ENCODE measurements around the gene KIAA0930. TPM values are rescaled to one million over a fixed set of nuclear protein-coding genes. Genes with fewer than 3 reads are reported as not detected.

KIAA0930 gene
- total and polyA plus RNA-seq, 2 donors (not counting 1 experiment from before 2014, with no cell fraction given), result 27.0 to 46.8 TPM

GRCh38 chr22:45159652-45160462 lies 80.8 kb downstream of the KIAA0930 start:
- Mint-ChIP-seq H3K9me3 (ENCODE audit: insufficient read depth) (no peaks in the 10 kb centered on the region), H3K4me1 (peaks cover 26% of the 10 kb centered on the region), H3K4me3 (no peak overlapping the region), H3K27me3 (no peaks in the 10 kb centered on the region), H3K27ac (no peak overlapping the region)
- WGBS (ENCODE audit: insufficient coverage), result 72% methylated on average over 2 of the region's 5 CpGs
- Histone ChIP-seq H3K4me1 (ENCODE audit: control insufficient read depth in 2 of 2, insufficient read depth in 2 of 2, low read length in 2 of 2) (peaks cover 8 to 12% of the 10 kb centered on the region in 2 donors), H3K9ac (ENCODE audit: low read length) (no peak overlapping the region), H3K27ac (ENCODE audit: low read length in 2 of 2) (no peak overlapping the region), H3K4me3 (ENCODE audit: control extremely low read depth in 1 of 5, extremely low read depth in 1 of 5, insufficient read depth in 1 of 5, low read depth in 2 of 5, low read length in 4 of 5) (no peak overlapping the region), H3K9me3 (ENCODE audit: control extremely low read depth in 1 of 3, control insufficient read depth in 2 of 3, insufficient read depth in 1 of 3, low read length in 2 of 3) (no peaks in the 10 kb centered on the region), H3K4me2 (replicated peaks; ENCODE audit: low read depth, low read length, poor library complexity, severe bottlenecking) (no peak overlapping the region), H3K27me3 (replicated peaks in 1 of 4; ENCODE audit: control extremely low read depth in 1 of 4, control insufficient read depth in 3 of 4, insufficient read depth in 4 of 4, low read length in 3 of 4) (no peaks in the 10 kb centered on the region), H2AFZ (ENCODE audit: insufficient read depth, low read depth, low read length, poor library complexity, severe bottlenecking) (no peak overlapping the region), H3K36me3 (replicated peaks in 1 of 2; ENCODE audit: control extremely low read depth in 1 of 2, control insufficient read depth in 1 of 2, extremely low read depth in 1 of 2, insufficient read depth in 2 of 2, low read length in 1 of 2) (peaks cover 3 to 15% of the 10 kb centered on the region in 2 experiments), H3K79me2 (ENCODE audit: control insufficient read depth, insufficient read depth, low read length) (peaks cover 34% of the 10 kb centered on the region), H4K20me1 (ENCODE audit: control insufficient read depth, insufficient read depth, low read length, poor library complexity, severe bottlenecking) (no peaks in the 10 kb centered on the region)
- ATAC-seq (ENCODE audit: low read depth), result no peak
- ChIA-PET POLR2A (no interaction called here), CTCF (no interaction called here)
- intact Hi-C loops (cut with micrococcal nuclease), result loop anchor here (5.0 kb wide), 1 partner anchor 107 kb away; no protein-coding TSS in a partner anchor
- DNase-seq, result no peak
- TF ChIP-seq CTCF (IDR thresholded peaks at IDR 0.05) (no peak), EZH2 (IDR thresholded peaks at IDR 0.05; ENCODE audit: borderline replicate concordance, insufficient read depth, low read depth, low read length, poor library complexity, severe bottlenecking) (no peak)

GRCh38 chr22:45157907-45158306 lies 82.8 kb downstream of the KIAA0930 start:
- H4K20me1 ChIP-seq (ENCODE audit: control insufficient read depth, insufficient read depth, low read length, poor library complexity, severe bottlenecking), result no peaks in the 10 kb centered on the region
- CTCF ChIA-PET, result no interaction called here

More at GRCh38 chr22:45157907-45158306, 82.8 kb downstream of the KIAA0930 start:
- TF ChIP-seq EZH2 (IDR thresholded peaks at IDR 0.05; ENCODE audit: borderline replicate concordance, insufficient read depth, low read depth, low read length, poor library complexity, severe bottlenecking) (no peak), CTCF (IDR thresholded peaks at IDR 0.05) (no peak)
- Histone ChIP-seq H2AFZ (ENCODE audit: insufficient read depth, low read depth, low read length, poor library complexity, severe bottlenecking) (no peak overlapping the region), H3K9me3 (ENCODE audit: control extremely low read depth in 1 of 3, control insufficient read depth in 2 of 3, insufficient read depth in 1 of 3, low read length in 2 of 3) (no peaks in the 10 kb centered on the region), H3K4me1 (ENCODE audit: control insufficient read depth in 2 of 2, insufficient read depth in 2 of 2, low read length in 2 of 2) (peaks cover 3 to 6% of the 10 kb centered on the region in 2 donors), H3K4me3 (ENCODE audit: control extremely low read depth in 1 of 5, extremely low read depth in 1 of 5, insufficient read depth in 1 of 5, low read depth in 2 of 5, low read length in 4 of 5) (no peak overlapping the region), H3K79me2 (ENCODE audit: control insufficient read depth, insufficient read depth, low read length) (peaks cover 18% of the 10 kb centered on the region), H3K36me3 (replicated peaks in 1 of 2; ENCODE audit: control extremely low read depth in 1 of 2, control insufficient read depth in 1 of 2, extremely low read depth in 1 of 2, insufficient read depth in 2 of 2, low read length in 1 of 2) (peaks cover 3 to 15% of the 10 kb centered on the region in 2 experiments), H3K4me2 (replicated peaks; ENCODE audit: low read depth, low read length, poor library complexity, severe bottlenecking) (no peak overlapping the region), H3K9ac (ENCODE audit: low read length) (no peak overlapping the region), H3K27me3 (replicated peaks in 1 of 4; ENCODE audit: control extremely low read depth in 1 of 4, control insufficient read depth in 3 of 4, insufficient read depth in 4 of 4, low read length in 3 of 4) (no peaks in the 10 kb centered on the region), H3K27ac (ENCODE audit: low read length in 2 of 2) (no peak overlapping the region)
- intact Hi-C loops (cut with micrococcal nuclease), result no loop called here
- no peak for ATAC-seq (ENCODE audit: low read depth)
- H3K4me3 Mint-ChIP-seq, result no peak overlapping the region
- no peaks in the 10 kb centered on the region for H3K27me3 Mint-ChIP-seq
- no peak for DNase-seq
- H3K27ac Mint-ChIP-seq, result no peak overlapping the region
- WGBS (ENCODE audit: insufficient coverage), result no CpG with 5 or more reads among the region's 3 CpGs
- peaks cover 17% of the 10 kb centered on the region for H3K4me1 Mint-ChIP-seq
- no peaks in the 10 kb centered on the region for H3K9me3 Mint-ChIP-seq (ENCODE audit: insufficient read depth)
- POLR2A ChIA-PET, result no interaction called here

Measured in B cell (primary cell).